GM19023 (cell line): ENCODE data around the gene PPP1R27.

Experiments used
- ATAC-seq: cut with Tn5 transposase; IDR thresholded peaks from one replicate; pipeline ENCODE4 v1.9.1; 2021; ENCODE audit warnings: mild to moderate bottlenecking, moderate library complexity; ENCODE audit not compliant: unreplicated experiment

PPP1R27 gene

GRCh38 chr17:81863123-81863675 is 28.3 kb upstream of the PPP1R27 start:
- no peak for ATAC-seq

GRCh38 chr17:81860756-81861568 is 26.1 kb upstream of the PPP1R27 start:
- peak; percentile 74 for ATAC-seq

DNA sequence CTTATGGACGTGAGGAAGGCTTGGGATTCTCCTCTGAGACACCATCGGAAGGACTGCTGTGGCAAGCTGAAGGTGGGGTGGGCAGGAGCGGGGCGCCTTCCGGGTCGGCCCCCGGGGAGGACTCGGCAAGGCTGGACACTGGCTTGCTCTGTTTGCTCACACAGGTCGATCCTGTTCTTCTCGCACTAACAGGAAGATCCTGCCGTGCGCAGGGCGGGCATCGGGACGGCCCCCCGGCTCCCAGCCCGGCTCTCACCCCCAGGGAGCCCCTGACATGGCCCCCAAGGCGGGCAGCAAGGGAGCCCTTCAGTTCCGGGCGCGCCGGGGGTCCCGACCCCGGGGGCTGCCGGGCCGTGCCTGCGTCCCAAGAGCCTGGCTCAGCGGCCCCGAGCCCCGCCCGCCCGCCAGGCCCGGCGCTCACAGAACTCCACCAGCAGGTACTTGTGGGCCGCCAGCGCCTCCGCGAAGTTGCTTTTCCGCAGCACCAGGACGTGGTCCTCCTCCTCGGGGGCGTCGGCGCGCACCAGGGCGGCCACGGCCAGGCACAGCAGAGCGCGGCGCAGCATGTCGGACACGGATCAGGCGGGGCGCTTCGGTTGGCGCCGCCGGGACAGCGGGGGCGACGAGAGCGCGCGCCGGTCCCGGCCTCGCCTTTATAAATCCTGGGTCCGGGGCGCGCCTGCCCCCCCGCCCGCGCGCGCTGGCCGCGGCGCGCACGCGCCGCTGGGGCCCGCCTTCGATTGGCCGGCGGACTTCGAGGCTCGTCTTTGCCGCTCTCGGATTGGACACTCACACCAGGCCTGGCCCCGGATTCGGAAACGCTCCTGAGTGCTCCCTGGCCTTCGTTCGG is 25.3 kb upstream of the PPP1R27 start, which contains the start of gene P4HB:
Gene P4HB (minus strand): TSS at position 630 of the 850 bp plus-strand sequence. CDS start 64 bp downstream, at position 566.
- ATAC-seq, result peak; percentile 3

DNA sequence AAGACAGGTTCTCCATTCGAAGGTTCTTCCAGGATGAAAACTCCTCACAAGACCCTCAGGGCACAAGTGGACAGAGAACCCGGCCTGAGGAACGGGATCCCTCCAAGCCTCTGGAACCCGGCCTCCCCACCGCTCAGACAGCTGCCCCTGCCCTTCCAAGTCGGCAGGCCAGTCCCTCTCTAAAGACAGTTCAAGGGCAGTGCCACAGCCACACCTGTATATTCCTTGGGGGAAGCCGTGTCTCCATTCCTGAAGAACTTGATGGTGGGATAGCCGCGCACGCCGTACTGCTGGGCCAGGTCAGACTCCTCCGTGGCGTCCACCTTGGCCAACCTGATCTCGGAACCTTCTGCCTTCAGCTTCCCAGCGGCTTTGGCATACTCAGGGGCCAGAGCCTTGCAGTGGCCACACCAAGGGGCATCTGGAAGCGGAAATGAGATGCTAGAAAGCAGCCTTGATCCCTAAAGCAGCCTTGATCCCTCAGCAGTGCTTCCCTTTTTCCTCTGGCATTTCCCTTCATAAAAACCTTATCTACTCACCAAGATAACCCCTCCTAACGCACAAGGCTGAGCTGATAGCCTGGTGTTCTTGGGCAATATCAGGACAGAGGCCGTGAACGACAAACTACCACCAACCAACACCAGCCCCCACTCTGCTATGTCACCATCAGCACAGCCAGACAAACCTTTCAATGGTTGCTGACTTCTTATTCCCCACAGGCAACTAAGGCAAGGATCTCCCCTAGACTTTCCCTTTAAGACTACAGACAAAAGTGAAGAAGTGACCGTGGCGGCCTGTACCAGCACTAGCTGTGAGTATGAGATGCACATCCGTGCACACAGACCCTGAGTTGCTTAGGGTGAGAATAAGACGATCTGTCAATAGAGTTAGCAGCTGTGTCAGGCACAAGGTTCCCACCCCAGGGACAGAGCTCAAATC is 24.4 kb upstream of the PPP1R27 start:
- ATAC-seq, result no peak

DNA sequence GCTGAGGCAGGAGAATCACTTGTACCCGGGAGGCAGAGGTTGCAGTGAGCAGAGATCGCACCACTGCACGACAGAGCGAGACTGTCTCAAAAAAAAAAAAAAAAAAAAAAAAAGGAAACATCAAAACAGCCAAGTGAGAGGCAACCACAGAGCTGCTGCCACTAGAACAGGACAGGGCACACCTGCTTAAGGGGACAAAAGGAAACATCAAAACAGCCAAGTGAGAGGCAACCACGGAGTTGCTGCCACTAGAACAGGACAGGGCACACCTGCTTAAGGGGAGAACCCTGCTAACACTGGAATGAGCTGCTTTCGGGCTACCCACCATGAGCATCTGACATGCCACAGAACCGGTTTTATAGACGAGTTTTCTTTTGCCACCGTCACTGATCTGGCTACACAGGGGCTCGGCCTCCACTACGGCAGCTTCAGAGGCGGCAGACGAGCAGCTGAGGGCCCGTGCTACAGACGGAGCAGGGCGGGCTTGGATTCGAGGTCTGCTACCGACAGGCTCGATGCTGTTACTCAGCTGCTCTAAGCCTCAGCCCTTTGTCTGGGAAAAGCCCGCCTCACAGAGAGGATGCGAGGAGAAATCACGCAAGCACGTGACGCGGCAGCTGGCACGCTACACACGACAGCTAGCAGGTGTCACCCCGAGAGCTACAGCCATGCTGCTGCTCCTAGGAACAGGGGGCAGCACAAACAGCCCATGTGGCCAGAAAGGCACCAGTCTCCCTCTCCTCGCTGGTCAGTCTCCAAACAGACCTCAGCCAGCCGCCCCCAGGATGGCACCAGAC is 23.5 kb upstream of the PPP1R27 start:
- no peak for ATAC-seq

DNA sequence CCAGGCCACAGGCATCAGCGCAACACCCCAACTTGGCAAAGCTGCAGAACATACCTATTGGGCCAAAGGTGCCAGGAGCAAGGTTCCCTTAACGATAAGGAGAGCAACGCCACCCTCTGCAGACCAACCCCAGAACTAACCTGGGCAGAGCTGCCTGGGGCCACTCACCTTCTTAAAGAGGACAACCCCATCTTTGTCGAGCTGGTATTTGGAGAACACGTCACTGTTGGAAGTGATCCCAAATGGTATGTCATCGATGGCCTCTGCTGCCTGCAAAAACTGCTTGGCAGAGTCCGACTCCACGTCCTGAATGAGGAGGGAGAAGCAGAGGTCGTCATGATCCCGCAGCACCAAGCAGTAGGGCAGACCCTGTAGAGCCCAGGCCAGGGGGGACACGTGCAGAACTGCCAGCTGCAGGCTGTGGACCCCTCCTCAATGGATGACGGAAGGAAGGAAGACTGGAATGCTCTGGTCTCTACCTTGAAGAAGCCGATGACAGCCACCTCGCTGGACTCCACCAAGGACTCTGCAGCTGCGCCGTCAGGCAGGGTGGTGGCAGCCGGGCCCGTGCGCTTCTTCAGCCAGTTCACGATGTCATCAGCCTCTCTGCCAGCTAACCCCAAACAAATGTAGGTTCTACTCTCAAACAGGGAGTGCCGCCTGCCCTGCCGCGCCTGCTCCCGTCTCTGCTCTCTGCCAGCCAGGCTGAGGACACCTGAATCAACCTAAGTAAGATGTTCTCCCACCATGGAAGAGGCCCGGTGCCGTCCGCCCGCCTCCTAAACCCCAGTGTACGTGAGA is 20.3 kb upstream of the PPP1R27 start:
- no peak for ATAC-seq

DNA sequence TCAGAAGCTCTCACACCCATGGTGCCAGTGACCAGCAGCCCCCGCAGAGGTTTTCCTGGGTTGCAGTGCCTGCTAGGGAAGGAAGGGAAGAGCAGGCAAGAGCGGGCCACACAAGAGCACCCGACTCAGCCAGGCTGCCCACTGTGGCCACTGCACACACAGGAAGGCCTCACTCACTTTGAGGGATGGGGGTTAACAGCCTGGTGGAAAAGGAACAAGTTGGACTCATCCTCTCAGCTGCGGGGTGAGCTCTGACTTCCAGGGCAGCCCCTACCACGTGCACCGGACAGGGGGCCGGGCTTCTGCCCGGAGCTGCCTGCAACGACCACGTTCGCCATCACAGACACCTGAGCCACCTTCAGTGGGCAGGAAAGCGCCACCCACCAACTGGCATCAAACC is 17.4 kb upstream of the PPP1R27 start:
- ATAC-seq, result no peak

DNA sequence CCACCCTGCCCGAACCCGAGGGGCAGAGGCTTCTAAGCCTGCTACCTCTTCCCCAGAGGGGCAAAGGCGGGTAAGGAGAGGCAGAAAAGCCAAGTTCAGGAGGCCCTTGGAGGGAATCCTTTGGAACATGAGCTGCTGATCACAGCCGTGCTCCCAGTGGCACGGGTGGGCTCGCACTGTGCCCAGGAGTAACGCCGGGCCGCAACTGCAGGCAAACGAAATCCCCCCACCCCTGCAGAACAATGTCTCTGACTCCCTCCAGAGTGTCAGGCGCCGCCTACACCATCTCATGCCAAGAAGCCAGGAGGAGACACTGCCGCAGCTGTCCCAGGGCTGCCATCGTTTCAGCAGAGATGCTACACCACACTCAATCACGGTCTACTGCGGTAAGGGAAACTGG is 16.6 kb upstream of the PPP1R27 start:
- ATAC-seq, result no peak

- ATAC-seq, result no peak
These were observed 14.6 kb upstream of the PPP1R27 start for GRCh38 chr17:81849457-81849856.

- no peak for ATAC-seq
These were observed 12.2 kb upstream of the PPP1R27 start for GRCh38 chr17:81846743-81847689.

GRCh38 chr17:81845881-81846742 is 11.3 kb upstream of the PPP1R27 start:
- ATAC-seq, result no peak

DNA sequence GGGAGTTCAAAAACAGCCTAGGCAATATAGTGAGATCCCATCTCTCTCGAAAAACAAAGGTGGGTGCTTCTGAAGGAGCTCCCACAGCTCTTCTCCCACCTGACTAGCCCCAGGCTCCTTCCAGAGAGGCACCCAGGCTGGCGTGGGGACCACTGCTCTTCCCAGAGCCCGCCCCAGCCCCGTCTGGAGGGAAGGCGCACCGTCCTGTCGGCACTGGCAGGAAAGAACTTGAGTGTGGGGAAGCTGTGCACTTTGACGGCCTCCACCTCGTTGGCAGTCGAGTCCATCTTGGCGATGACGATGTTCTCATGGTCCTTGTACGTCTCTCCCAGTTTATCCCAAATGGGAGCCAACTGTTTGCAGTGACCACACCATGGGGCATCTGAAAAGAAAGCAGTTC is 10.5 kb upstream of the PPP1R27 start:
- ATAC-seq, result no peak

DNA sequence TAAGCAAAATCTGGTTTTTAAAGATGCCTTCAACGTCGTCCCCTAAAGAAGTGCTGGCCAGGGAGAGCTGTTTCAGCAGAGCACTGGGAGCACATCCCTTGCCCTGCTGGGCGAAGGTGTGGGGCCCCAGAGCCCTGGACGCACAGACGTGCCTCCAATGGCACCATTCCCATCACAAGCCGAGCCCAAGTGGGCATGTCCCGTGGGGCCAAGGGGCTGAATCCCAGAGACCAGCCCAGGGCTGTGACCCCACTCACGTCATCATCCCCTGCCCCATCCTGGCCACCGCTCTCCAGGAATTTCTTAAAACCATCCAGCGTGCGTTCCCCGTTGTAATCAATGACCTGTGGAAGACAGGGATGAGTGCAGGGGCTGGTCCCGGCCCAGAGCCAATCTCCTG is 10.0 kb upstream of the PPP1R27 start:
- ATAC-seq, result no peak

DNA sequence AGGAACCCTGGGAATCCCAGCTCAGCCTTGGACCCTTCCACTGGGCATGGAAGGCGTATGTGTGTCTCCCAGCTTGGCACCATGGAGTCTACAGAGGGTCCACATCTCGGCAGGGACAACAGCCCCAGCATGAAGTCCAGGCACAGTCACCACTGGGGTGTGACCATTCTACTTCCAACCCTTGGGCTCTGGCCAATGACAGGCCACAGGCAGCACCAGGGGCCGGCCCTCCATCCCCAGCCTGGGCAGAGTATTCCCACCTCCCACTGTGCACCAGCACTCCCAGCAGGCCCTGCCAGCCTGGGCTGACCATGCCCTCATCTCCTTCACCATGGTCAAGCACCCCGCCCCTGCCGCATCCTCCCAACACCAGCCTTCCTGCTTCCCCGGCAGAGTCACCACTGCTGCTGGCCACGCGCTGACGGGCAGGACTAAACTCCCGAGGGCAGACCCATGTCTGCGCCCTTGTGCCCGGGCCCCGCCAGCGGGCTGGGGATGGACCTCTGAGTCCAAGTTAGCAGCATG is 9.5 kb upstream of the PPP1R27 start:
- no peak for ATAC-seq

DNA sequence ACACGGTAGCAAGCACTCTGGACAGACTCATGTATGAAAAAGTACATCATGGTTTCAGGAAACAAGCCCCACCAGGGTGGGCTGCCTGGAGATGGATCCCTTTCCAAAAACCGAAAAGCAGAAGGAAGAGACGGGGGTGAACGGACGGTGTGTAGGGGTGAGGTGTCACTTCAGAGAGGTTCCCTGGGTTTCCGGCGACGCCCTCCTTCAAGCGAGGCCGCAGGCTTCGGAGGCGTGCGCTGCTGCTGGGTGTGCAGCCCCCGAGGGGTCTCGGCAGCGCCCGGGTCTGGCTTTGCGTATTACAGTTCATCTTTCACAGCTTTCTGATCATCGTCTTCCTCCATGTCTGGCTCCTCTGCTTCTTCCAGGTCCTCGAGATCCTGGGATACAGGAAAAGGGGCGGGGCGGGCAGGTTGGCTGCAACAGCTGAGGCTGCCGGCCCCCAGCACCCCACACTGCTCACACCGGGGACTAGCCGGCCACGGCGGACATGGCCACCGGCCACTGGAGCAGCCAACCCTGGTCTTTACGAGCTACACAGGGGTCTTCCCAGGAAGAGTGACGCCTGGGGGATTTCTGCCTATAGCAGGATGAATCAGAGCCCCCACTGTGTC is 9.0 kb upstream of the PPP1R27 start:
- no peak for ATAC-seq
